Hair follicular keratinocyte (primary cell): ENCODE data around the gene FOXD3. TPM values are rescaled to one million over a fixed set of nuclear protein-coding genes. Genes with fewer than 3 reads are reported as not detected.

ENCODE experiments used
- total RNA-seq: library from RNA; depleted of rRNA; stranded (reverse); fragments of >200 nt; gene quantifications from 2 replicates; pipeline ENCODE4 v1.2.3, GENCODE V29; 2015

FOXD3 gene
- not detected in 2 replicates for total RNA-seq

DNA sequence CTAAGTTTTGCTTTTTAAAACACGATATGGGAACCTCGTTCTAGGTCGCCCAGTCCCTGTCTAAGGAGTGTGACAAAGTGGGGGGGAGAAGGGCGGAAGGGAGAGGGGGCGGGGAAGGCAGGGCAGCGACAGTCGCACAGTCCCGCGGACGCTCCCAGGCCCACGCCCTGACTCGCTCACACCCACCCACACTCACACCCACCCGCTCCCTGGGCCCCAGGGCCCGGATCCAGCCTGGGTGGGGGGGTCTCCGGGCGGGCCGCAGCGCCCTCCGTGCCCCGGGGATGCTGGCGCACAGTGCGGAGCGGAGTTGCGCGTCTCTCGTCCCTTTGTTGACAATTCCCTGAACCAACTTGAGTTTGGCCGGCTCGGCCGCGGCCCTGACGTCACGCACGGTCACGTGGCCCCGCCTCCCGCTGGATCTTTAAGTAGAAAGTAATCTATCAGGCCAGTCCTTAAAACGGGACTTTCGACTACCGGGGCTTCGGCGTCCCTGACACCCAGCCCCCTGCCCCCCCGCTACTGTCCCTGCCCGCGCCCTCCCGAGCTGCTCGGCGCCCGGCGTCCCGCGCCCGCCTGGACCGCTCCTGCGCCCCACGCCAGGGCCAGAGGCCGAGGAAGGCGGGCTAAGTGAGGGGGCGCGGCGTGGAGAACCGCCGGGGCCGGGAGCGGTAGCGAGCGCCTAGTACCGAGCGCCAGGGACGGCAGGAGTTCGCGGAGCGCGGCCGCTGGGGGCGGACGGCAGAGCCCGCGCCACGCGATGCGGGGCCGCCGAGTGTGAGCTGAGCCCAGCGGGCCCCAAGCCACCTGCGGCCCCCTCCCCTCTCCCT lies at the start of gene FOXD3:
Gene FOXD3, plus strand, starts transcription at position 454 of the 830 bp plus-strand sequence. CDS start 492 bp downstream, outside the sequence.

DNA sequence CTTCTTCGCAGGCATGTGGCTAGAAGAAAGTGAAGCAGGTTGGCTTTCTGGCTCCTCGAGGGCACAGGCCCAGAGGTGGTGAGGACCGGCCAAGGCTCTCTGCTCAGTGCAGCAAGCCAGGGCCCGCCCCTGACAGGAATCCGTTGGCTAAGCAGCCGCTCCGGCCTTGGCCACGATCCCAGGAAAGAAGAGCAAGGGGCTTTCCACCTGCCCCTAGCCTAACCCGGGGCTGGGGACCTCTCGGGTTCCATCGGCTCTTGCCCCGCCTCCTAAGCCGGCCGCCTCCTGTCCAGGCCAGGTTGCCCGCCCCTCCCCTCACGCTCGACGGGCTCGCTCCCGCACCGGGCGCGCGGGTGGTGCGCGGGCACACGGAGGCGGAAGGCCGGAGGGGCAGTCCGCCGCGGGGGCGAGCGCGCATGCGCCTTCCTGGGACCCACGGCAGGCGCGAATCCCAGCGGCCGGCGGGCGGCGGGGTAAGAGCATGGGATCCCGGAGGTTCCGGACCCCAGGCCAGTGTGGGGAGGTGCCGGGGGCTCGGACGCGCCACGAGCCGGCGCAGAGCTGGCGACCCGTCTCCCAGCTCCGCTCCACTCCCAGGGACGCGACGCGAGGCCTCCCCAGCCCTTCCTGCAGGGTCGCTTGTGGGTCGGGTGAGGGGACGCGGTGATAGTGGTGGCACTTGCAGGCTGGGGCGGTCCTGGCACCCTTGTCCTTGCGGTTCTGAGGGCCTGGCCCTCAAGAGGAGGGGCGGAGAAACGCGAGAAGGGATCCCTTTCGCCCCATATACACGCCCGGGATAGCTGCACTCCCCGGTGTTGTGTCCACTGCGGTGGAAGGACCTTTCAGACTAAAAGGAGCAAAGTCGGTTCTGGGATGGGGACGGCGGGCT lies 45.1 kb downstream of the FOXD3 start, which contains the start of gene ALG6:
Gene ALG6, plus strand, starts transcription at position 413 of the 889 bp plus-strand sequence. CDS start 3,351 bp downstream, outside the sequence.

Other genes with a start within 250 kb of the FOXD3 start
- 9.5 and 10.9 TPM in 2 replicates for gene ALG6, start 45.1 kb downstream of the FOXD3 start, total RNA-seq
- 17.1 and 30.3 TPM in 2 replicates for gene ITGB3BP, start 200.7 kb downstream of the FOXD3 start, total RNA-seq
- 3.2 and 3.6 TPM in 2 replicates for gene EFCAB7, start 201.0 kb downstream of the FOXD3 start, total RNA-seq